Gastrocnemius medialis (tissue), 4 donors: Measurements from ENCODE around the gene MTERF4. TPM values are rescaled to one million over a fixed set of nuclear protein-coding genes. Genes with fewer than 3 reads are reported as not detected.

Experiments
- ATAC-seq, 2 donors: fragments of 150-250 bp; one replicate each; pipeline ENCODE4 v1.9.1; 2016
- DNase-seq, 2 donors: peaks; one replicate each; pipeline ENCODE4 v3.0.0-alpha.2; 2019
- H3K27ac ChIP-seq, 4 donors: fragments of 200-600 bp; sonication (generic); 1 replicate in 1 of 4; 2 replicates in 3 of 4; pipeline ENCODE4 v1.5.1; 2016 to 2018; ENCODE audit warnings: mild to moderate bottlenecking in 2 of 4, moderate library complexity in 1 of 4
- H3K27me3 ChIP-seq, 3 donors: fragments of 200-600 bp; sonication (generic) in 2 of 3; 1 replicate in 1 of 3; 2 replicates in 2 of 3; pipeline versions ENCODE4 v1.5.1 to v1.6.0; 2016 to 2019; ENCODE audit warnings: mild to moderate bottlenecking in 1 of 3, moderate library complexity in 1 of 3
- H3K36me3 ChIP-seq, 2 donors: fragments of 200-600 bp; sonication (generic) in 1 of 2; one replicate each; pipeline ENCODE4 v1.5.1; 2017 to 2018
- H3K4me1 ChIP-seq, 2 donors: fragments of 200-600 bp; sonication (generic) in 1 of 2; one replicate each; pipeline ENCODE4 v1.5.1; 2016 to 2017; ENCODE audit warnings: mild to moderate bottlenecking in 2 of 2
- H3K4me3 ChIP-seq, 4 donors: fragments of 200-600 bp; sonication (generic) in 3 of 4; 1 replicate in 1 of 4; 2 replicates in 3 of 4; pipeline ENCODE4 v1.5.1; 2016 to 2019; ENCODE audit warnings: mild to moderate bottlenecking in 2 of 4
- H3K9me3 ChIP-seq, 3 donors: fragments of 200-600 bp; sonication (generic) in 2 of 3; 1 replicate in 1 of 3; 2 replicates in 2 of 3; pipeline ENCODE4 v1.5.1; 2016 to 2019
- POLR2A ChIP-seq, 2 donors: fragments of 450-650 bp; IDR thresholded peaks; one replicate each; pipeline ENCODE4 v1.6.1; 2017; ENCODE audit warnings: antibody characterized with exemption in 2 of 2, mild to moderate bottlenecking in 2 of 2, moderate library complexity in 2 of 2
- in situ Hi-C, 4 donors: fragments of 200-750 bp; cut with MboI; loops; one replicate each; pipeline versions ENCODE4 v1.15.0 to v1.8.0; 2017; ENCODE audit warnings: low sequenced_read_pairs in 4 of 4
- intact Hi-C: fragments of 100-400 bp; cut with DNase I; formaldehyde crosslinking; loops from one replicate; pipeline ENCODE4 v1.15.1; 2023; ENCODE audit warnings: low total_unique reads
- total RNA-seq, 4 donors: library from RNA; depleted of rRNA; stranded (reverse); fragments of >200 nt; gene quantifications; one replicate each; pipeline versions ENCODE4 v1.1.0 to v1.2.3, GENCODE V29; 2016
- TF ChIP-seq, protein P1 (sequence below), 5 experiments: fragments of 450-650 bp in 3 of 5; fragments of 200-600 bp in 2 of 5; sonication (generic) in 2 of 5; IDR thresholded peaks in 4 of 5; conservative IDR thresholded peaks in 1 of 5; 1 replicate in 4 of 5; 2 replicates in 1 of 5; pipeline ENCODE4 v1.5.1; 2016 to 2019; ENCODE audit warnings: antibody characterized with exemption in 5 of 5, mild to moderate bottlenecking in 3 of 5, moderate library complexity in 3 of 5

The MTERF4 gene
- total RNA-seq, 4 donors from 2014 or later, result 21.8 to 49.3 (median 37.0) TPM

DNA sequence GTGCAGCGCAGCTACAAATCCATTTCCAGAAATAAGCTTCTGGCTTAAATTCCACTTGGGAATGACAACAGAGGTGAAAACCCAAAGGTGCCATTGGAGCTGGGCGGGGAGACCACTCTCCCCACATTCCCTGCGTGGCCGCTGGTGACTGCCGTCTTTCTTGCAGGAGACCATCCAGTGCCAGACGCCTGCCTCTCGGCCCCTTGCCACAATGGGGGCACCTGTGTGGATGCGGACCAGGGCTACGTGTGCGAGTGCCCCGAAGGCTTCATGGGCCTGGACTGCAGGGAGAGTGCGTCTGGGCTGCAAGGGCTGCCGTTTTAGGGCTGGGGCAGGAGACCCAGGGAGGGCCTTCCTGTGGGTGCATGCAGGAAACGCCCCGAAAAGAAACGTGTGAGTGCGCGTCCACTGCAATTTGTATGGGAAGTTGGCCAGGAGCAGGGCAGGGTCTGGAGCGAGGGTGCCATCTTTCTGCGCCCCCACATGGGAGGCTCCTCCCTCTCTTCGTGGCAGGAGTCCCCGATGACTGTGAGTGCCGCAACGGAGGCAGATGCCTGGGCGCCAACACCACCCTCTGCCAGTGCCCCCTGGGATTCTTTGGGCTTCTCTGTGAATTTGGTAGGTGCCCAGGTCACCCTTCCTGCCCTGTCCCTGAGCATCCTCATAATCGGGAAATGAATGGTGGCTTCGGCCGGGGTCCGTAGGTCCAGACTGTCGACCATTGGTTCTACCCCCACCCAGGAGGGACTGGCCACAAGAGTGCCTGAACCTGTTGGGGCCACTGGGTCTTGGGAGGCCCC lies 53.7 kb downstream of the MTERF4 start:
- TF ChIP-seq, protein P1, sequence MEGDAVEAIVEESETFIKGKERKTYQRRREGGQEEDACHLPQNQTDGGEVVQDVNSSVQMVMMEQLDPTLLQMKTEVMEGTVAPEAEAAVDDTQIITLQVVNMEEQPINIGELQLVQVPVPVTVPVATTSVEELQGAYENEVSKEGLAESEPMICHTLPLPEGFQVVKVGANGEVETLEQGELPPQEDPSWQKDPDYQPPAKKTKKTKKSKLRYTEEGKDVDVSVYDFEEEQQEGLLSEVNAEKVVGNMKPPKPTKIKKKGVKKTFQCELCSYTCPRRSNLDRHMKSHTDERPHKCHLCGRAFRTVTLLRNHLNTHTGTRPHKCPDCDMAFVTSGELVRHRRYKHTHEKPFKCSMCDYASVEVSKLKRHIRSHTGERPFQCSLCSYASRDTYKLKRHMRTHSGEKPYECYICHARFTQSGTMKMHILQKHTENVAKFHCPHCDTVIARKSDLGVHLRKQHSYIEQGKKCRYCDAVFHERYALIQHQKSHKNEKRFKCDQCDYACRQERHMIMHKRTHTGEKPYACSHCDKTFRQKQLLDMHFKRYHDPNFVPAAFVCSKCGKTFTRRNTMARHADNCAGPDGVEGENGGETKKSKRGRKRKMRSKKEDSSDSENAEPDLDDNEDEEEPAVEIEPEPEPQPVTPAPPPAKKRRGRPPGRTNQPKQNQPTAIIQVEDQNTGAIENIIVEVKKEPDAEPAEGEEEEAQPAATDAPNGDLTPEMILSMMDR (IDR thresholded peaks at IDR 0.05 in 4 of 5, conservative IDR thresholded peaks at IDR 0.05 in 1 of 5), result no peak
- no peak for TF ChIP-seq POLR2A (IDR thresholded peaks at IDR 0.05)
- intact Hi-C loops, result no loop called here
- ATAC-seq, result no peak
- DNase-seq, result no peak
- Histone ChIP-seq H3K4me3 (no peak overlapping the region), H3K27me3 (no peaks in the 10 kb centered on the region), H3K4me1 (no peaks in the 10 kb centered on the region), H3K36me3 (peaks cover 2 to 64% of the 10 kb centered on the region in 2 donors), H3K27ac (no peak overlapping the region), H3K9me3 (no peaks in the 10 kb centered on the region)
- in situ Hi-C loops, result no loop called here

DNA sequence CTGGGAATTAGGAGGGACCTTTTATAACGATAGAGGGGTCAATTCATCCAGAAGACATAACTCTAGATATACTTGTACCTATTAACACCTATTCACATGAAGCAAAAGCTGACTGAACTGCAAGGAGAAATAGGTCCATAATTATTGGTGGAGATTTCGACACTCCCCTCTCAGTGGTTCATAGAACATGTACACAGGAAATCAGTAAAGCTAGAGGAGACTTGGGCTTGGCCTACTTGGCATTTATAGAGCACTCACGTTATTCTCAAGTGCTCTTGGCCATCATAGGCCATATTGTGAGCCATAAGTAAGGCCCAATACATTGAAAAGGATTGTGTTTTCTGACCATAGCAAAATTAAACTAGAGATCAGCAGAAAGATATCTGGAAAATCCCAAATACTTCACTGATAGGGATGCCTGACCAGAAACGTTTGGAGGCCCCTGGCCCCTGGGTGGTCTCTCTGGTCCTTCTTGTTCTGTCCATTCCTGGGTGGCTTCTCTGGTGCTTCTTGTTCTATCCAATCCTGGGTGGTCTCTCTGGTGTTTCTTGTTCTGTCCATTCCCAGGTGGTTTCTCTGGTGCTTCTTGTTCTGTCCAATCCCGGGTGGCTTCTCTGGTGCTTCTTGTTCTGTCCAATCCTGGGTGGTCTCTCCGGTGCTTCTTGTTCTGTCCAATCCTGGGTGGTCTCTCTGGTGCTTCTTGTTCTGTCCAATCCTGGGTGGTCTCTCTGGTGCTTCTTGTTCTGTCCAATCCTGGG lies 54.7 kb downstream of the MTERF4 start:
- DNase-seq, result no peak
- no peak overlapping the region for H3K27ac ChIP-seq
- in situ Hi-C loops, result no loop called here
- no peaks in the 10 kb centered on the region for H3K9me3 ChIP-seq
- no peak for ATAC-seq
- H3K4me3 ChIP-seq, result no peak overlapping the region
- H3K36me3 ChIP-seq, result peaks cover 2 to 62% of the 10 kb centered on the region in 2 donors
- TF ChIP-seq, protein P1 (IDR thresholded peaks at IDR 0.05 in 4 of 5, conservative IDR thresholded peaks at IDR 0.05 in 1 of 5), result no peak
- TF ChIP-seq POLR2A (IDR thresholded peaks at IDR 0.05), result no peak
- no peaks in the 10 kb centered on the region for H3K27me3 ChIP-seq
- intact Hi-C loops, result no loop called here
- no peaks in the 10 kb centered on the region for H3K4me1 ChIP-seq

Other genes starting within 250 kb of the MTERF4 start
- gene AGXT, start 233.5 kb downstream of the MTERF4 start, total RNA-seq, result 1 to 10 TPM in 2 of 4 donors, not detected in 2; 1.7 to 3.3 TPM
- not detected for gene MAB21L4, start 206.1 kb downstream of the MTERF4 start, total RNA-seq
- gene CROCC2, start 196.0 kb downstream of the MTERF4 start, total RNA-seq, result under 1 TPM in 1 of 4 donors, not detected in 3; 0.07 TPM
- gene SNED1, start 103.7 kb downstream of the MTERF4 start, total RNA-seq, result 10 to 100 TPM; 16.4 to 56.2 (median 43.5) TPM
- gene PASK, start 47.2 kb upstream of the MTERF4 start, total RNA-seq, result under 1 TPM; 0.10 to 0.36 (median 0.28) TPM
- gene PPP1R7, start 48.2 kb upstream of the MTERF4 start, total RNA-seq, result 10 to 100 TPM; 58.6 to 87.8 (median 67.2) TPM
- gene ANO7, start 86.4 kb upstream of the MTERF4 start, total RNA-seq, result under 1 TPM; 0.10 to 0.62 (median 0.24) TPM
- gene HDLBP, start 213.4 kb upstream of the MTERF4 start, total RNA-seq, result 100 to 1,000 TPM; 383 to 486 (median 444) TPM
- gene SEPTIN2, start 213.6 kb upstream of the MTERF4 start, total RNA-seq, result 100 to 1,000 TPM in 2 of 4 donors, 10 to 100 TPM in 2; 81.3 to 130 (median 99.3) TPM